Neural progenitor cell (in vitro differentiated cells): Measurements from ENCODE around the gene RNF126.

Experiments
- CTCF ChIP-seq: fragments of 200-600 bp; sonication (generic); IDR thresholded peaks from 2 replicates; pipeline ENCODE4 v1.5.1; 2017; ENCODE audit warnings: antibody characterized with exemption, mild to moderate bottlenecking
- EZH2phosphoT487 ChIP-seq: fragments of 200-600 bp; sonication (generic); IDR thresholded peaks from 2 replicates; pipeline ENCODE4 v1.6.1; 2017; ENCODE audit warnings: antibody characterized with exemption

GRCh38 chr19:601310-601709 is 61.7 kb downstream of the RNF126 start:
- TF ChIP-seq CTCF (no peak), EZH2phosphoT487 (no peak)
